DOHH2 (cell line): ENCODE data around the gene CELA2A.

Source experiments
- CTCF ChIP-seq: fragments of 200-600 bp; sonication (generic); IDR thresholded peaks from one replicate; pipeline ENCODE4 v1.5.1; 2014; ENCODE audit warnings: antibody characterized with exemption, mild to moderate bottlenecking, low read depth, low read length; ENCODE audit not compliant: poor library complexity, severe bottlenecking
- EZH2phosphoT487 ChIP-seq: fragments of 200-600 bp; sonication (generic); IDR thresholded peaks from 2 replicates; pipeline ENCODE4 v1.6.1; 2017; ENCODE audit warnings: borderline replicate concordance, mild to moderate bottlenecking, antibody characterized with exemption, low read length, moderate library complexity, mixed read lengths

- TF ChIP-seq CTCF (peak; percentile 99), EZH2phosphoT487 (no peak)
These were observed 25.6 kb upstream of the CELA2A start for GRCh38 chr1:15430787-15431570.
